GM23338 (cell line): ENCODE data around the gene CMC2. TPM values are rescaled to one million over a fixed set of nuclear protein-coding genes. Genes with fewer than 3 reads are reported as not detected.

Source experiments
- ATAC-seq: fragments of 200-7000 bp; cut with Tn5 transposase; 3 replicates; pipeline ENCODE4 v1.9.1; 2020
- DNase-seq: peaks from one replicate; pipeline ENCODE4 v3.0.0-alpha.2; 2015; ENCODE audit warnings: low spot score
- H2AFZ ChIP-seq: fragments of 200-600 bp; sonication (generic); 2 replicates; pipeline ENCODE4 v1.8.0; 2016; ENCODE audit warnings: antibody characterized with exemption, mild to moderate bottlenecking, moderate library complexity
- H3F3A ChIP-seq: fragments of 200-600 bp; sonication (generic); replicated peaks from 2 replicates; pipeline ENCODE4 v1.8.0; 2017; ENCODE audit warnings: antibody characterized with exemption, mixed run types, low read depth
- H3K27ac ChIP-seq: fragments of 200-600 bp; sonication (generic); 2 replicates; pipeline ENCODE4 v1.6.1; 2016; ENCODE audit warnings: low read depth
- H3K27me3 ChIP-seq: fragments of 200-600 bp; sonication (generic); 2 replicates; pipeline ENCODE4 v1.8.0; 2016; ENCODE audit warnings: mild to moderate bottlenecking, mixed run types, moderate library complexity; ENCODE audit not compliant: insufficient read depth
- H3K36me3 ChIP-seq: fragments of 200-600 bp; sonication (generic); 2 replicates; pipeline ENCODE4 v1.8.0; 2016; ENCODE audit warnings: mild to moderate bottlenecking; ENCODE audit not compliant: insufficient read depth
- H3K4me1 ChIP-seq: fragments of 200-600 bp; sonication (generic); 2 replicates; pipeline ENCODE4 v1.8.0; 2016; ENCODE audit warnings: mild to moderate bottlenecking, moderate library complexity; ENCODE audit not compliant: insufficient read depth
- H3K4me2 ChIP-seq: fragments of 200-600 bp; sonication (generic); 2 replicates; pipeline ENCODE4 v1.7.1; 2017; ENCODE audit warnings: mixed run types
- H3K4me3 ChIP-seq: fragments of 200-600 bp; sonication (generic); 2 replicates; pipeline ENCODE4 v1.6.1; 2016; ENCODE audit warnings: mixed run types
- H3K79me2 ChIP-seq: fragments of 200-600 bp; sonication (generic); replicated peaks from 2 replicates; pipeline ENCODE4 v1.8.0; 2017; ENCODE audit warnings: mild to moderate bottlenecking; ENCODE audit not compliant: insufficient read depth
- H3K9me2 ChIP-seq: fragments of 200-600 bp; sonication (generic); 2 replicates; pipeline ENCODE4 v1.8.0; 2017; ENCODE audit not compliant: insufficient read depth
- H4K20me1 ChIP-seq: fragments of 200-600 bp; sonication (generic); replicated peaks from 2 replicates; pipeline ENCODE4 v1.8.0; 2017; ENCODE audit warnings: mild to moderate bottlenecking; ENCODE audit not compliant: insufficient read depth
- H3K27ac Mint-ChIP-seq: 2 replicates; pipeline ENCODE4 v1.8.0; 2020; ENCODE audit warnings: inconsistent platforms, mild to moderate bottlenecking, moderate library complexity, mixed read lengths
- H3K27me3 Mint-ChIP-seq: 3 replicates; pipeline ENCODE4 v1.8.0; 2022; ENCODE audit warnings: low read depth, mild to moderate bottlenecking, moderate library complexity, mixed read lengths, inconsistent platforms; ENCODE audit not compliant: insufficient read depth, poor library complexity
- H3K36me3 Mint-ChIP-seq: 3 replicates; pipeline ENCODE4 v1.8.0; 2021; ENCODE audit warnings: low read depth, mild to moderate bottlenecking, inconsistent platforms, moderate library complexity, mixed read lengths
- H3K4me1 Mint-ChIP-seq: 3 replicates; pipeline ENCODE4 v1.8.0; 2020; ENCODE audit warnings: mild to moderate bottlenecking, inconsistent platforms, mixed read lengths
- H3K4me3 Mint-ChIP-seq: 3 replicates; pipeline ENCODE4 v1.8.0; 2021; ENCODE audit warnings: moderate library complexity, mild to moderate bottlenecking, inconsistent platforms, mixed read lengths
- H3K9me3 Mint-ChIP-seq: 3 replicates; pipeline ENCODE4 v1.8.0; 2020; ENCODE audit warnings: moderate library complexity, mild to moderate bottlenecking, inconsistent platforms, mixed read lengths
- CREB1 ChIP-seq: fragments of 250-450 bp; sonication (Bioruptor Pico); IDR thresholded peaks from 2 replicates; pipeline ENCODE4 v1.5.0; 2020; ENCODE audit warnings: low read depth, mild to moderate bottlenecking, moderate library complexity
- CTCF ChIP-seq, 2 experiments: fragments of 200-600 bp in 1 of 2; sonication (generic) in 1 of 2; conservative IDR thresholded peaks; 2 replicates each; pipeline versions ENCODE4 v1.5.1 to v1.6.1; 2016 to 2017; ENCODE audit warnings: antibody characterized with exemption in 2 of 2, low read depth in 2 of 2, mild to moderate bottlenecking in 2 of 2, moderate library complexity in 1 of 2
- EZH2 ChIP-seq: fragments of 200-600 bp; sonication (generic); IDR thresholded peaks from one replicate; pipeline ENCODE4 v1.8.0; 2017; ENCODE audit warnings: antibody characterized with exemption, mild to moderate bottlenecking, low read depth; ENCODE audit not compliant: unreplicated experiment
- EZH2phosphoT487 ChIP-seq: fragments of 200-600 bp; sonication (generic); IDR thresholded peaks from one replicate; pipeline ENCODE4 v1.8.1; 2018; ENCODE audit warnings: antibody characterized with exemption; ENCODE audit not compliant: unreplicated experiment
- JUNB ChIP-seq: IDR thresholded peaks from one replicate; pipeline ENCODE4 v1.6.1; 2016; ENCODE audit warnings: antibody characterized with exemption; ENCODE audit not compliant: unreplicated experiment
- NANOG ChIP-seq: IDR thresholded peaks from 2 replicates; pipeline ENCODE4 v1.6.1; 2016; ENCODE audit warnings: antibody characterized with exemption, borderline replicate concordance
- POLR2AphosphoS5 ChIP-seq: IDR thresholded peaks from 2 replicates; pipeline ENCODE4 v1.6.1; 2016; ENCODE audit warnings: antibody characterized with exemption, low read depth
- STAT1 ChIP-seq: IDR thresholded peaks from one replicate; pipeline ENCODE4 v1.6.1; 2016; ENCODE audit warnings: antibody characterized with exemption; ENCODE audit not compliant: unreplicated experiment
- ZNF114 ChIP-seq: fragments of 250-450 bp; sonication (Bioruptor Pico); IDR thresholded peaks from 2 replicates; pipeline ENCODE4 v1.5.0; 2020; ENCODE audit warnings: mild to moderate bottlenecking, moderate library complexity
- ZNF331 ChIP-seq: fragments of 250-450 bp; sonication (Bioruptor Pico); IDR thresholded peaks from 2 replicates; pipeline ENCODE4 v1.5.0; 2020; ENCODE audit warnings: low read depth, mild to moderate bottlenecking, moderate library complexity
- ZNF462 ChIP-seq: fragments of 250-450 bp; sonication (Bioruptor Pico); IDR thresholded peaks from 2 replicates; pipeline ENCODE4 v1.5.0; 2020; ENCODE audit warnings: mild to moderate bottlenecking, moderate library complexity
- polyA plus RNA-seq: library from polyadenylated mRNA; unstranded; fragments of >200 nt; fragmentation: Nextera tagmentation; extraction: Ambion mirVana; gene quantifications from 2 replicates; pipeline ENCODE4 v1.2.1, GENCODE V29; 2016
- total RNA-seq: library from RNA; depleted of rRNA; stranded (reverse); fragments of >200 nt; shearing (Covaris generic); gene quantifications from 2 replicates; pipeline ENCODE4 v1.2.3, GENCODE V29; 2014
- TF ChIP-seq, protein P1 (sequence below): IDR thresholded peaks from 2 replicates; pipeline ENCODE4 v1.6.1; 2016; ENCODE audit warnings: antibody characterized with exemption
- TF ChIP-seq, protein P2 (sequence below): IDR thresholded peaks from one replicate; pipeline ENCODE4 v1.6.1; 2018; ENCODE audit warnings: antibody characterized with exemption; ENCODE audit not compliant: unreplicated experiment

The CMC2 gene
- total and polyA plus RNA-seq, 2 experiments from 2014 or later, result 35.7 to 211 TPM

GRCh38 chr16:80981103-80981502, 25.6 kb downstream of the CMC2 start:
- no peak overlapping the region for H3K27ac Mint-ChIP-seq
- no peak for DNase-seq
- peaks cover 13% of the 10 kb centered on the region; the same call in 1 of the 2 replicates for H4K20me1 ChIP-seq
- H3K4me3 Mint-ChIP-seq, result no peak overlapping the region
- no peak for ATAC-seq
- H3K27me3 Mint-ChIP-seq, result no peaks in the 10 kb centered on the region
- peaks cover 7% of the 10 kb centered on the region; the same call in 1 of the 2 replicates for H3K4me1 ChIP-seq
- no peak overlapping the region for H3K4me3 ChIP-seq
- H3F3A ChIP-seq, result no peaks in the 10 kb centered on the region
- no peaks in the 10 kb centered on the region for H3K27me3 ChIP-seq
- H3K9me3 Mint-ChIP-seq, result no peaks in the 10 kb centered on the region
- TF ChIP-seq CTCF (conservative IDR thresholded peaks at IDR 0.05; ENCODE audit: low read depth in 2 of 2) (no peak), CREB1 (CRISPR knock-in tag) (no peak), POLR2AphosphoS5 (no peak), ZNF331 (CRISPR knock-in tag) (no peak), ZNF462 (CRISPR knock-in tag) (no peak), STAT1 (no peak), EZH2phosphoT487 (no peak), ZNF114 (CRISPR knock-in tag) (no peak), NANOG (no peak), EZH2 (no peak), JUNB (no peak)
- TF ChIP-seq, protein P1, sequence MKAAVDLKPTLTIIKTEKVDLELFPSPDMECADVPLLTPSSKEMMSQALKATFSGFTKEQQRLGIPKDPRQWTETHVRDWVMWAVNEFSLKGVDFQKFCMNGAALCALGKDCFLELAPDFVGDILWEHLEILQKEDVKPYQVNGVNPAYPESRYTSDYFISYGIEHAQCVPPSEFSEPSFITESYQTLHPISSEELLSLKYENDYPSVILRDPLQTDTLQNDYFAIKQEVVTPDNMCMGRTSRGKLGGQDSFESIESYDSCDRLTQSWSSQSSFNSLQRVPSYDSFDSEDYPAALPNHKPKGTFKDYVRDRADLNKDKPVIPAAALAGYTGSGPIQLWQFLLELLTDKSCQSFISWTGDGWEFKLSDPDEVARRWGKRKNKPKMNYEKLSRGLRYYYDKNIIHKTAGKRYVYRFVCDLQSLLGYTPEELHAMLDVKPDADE, result no peak
- TF ChIP-seq, protein P2, sequence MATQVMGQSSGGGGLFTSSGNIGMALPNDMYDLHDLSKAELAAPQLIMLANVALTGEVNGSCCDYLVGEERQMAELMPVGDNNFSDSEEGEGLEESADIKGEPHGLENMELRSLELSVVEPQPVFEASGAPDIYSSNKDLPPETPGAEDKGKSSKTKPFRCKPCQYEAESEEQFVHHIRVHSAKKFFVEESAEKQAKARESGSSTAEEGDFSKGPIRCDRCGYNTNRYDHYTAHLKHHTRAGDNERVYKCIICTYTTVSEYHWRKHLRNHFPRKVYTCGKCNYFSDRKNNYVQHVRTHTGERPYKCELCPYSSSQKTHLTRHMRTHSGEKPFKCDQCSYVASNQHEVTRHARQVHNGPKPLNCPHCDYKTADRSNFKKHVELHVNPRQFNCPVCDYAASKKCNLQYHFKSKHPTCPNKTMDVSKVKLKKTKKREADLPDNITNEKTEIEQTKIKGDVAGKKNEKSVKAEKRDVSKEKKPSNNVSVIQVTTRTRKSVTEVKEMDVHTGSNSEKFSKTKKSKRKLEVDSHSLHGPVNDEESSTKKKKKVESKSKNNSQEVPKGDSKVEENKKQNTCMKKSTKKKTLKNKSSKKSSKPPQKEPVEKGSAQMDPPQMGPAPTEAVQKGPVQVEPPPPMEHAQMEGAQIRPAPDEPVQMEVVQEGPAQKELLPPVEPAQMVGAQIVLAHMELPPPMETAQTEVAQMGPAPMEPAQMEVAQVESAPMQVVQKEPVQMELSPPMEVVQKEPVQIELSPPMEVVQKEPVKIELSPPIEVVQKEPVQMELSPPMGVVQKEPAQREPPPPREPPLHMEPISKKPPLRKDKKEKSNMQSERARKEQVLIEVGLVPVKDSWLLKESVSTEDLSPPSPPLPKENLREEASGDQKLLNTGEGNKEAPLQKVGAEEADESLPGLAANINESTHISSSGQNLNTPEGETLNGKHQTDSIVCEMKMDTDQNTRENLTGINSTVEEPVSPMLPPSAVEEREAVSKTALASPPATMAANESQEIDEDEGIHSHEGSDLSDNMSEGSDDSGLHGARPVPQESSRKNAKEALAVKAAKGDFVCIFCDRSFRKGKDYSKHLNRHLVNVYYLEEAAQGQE, result no peak
- no peak overlapping the region for H2AFZ ChIP-seq
- no peaks in the 10 kb centered on the region for H3K36me3 ChIP-seq
- H3K36me3 Mint-ChIP-seq, result peaks cover 11% of the 10 kb centered on the region
- peaks cover 26% of the 10 kb centered on the region for H3K79me2 ChIP-seq
- no peak overlapping the region for H3K27ac ChIP-seq
- no peak overlapping the region for H3K4me2 ChIP-seq
- peaks cover 13% of the 10 kb centered on the region for H3K4me1 Mint-ChIP-seq
- H3K9me2 ChIP-seq, result no peaks in the 10 kb centered on the region
